GM12878 (cell line): ENCODE results near the gene CTNNA2. TPM values are rescaled to one million over a fixed set of nuclear protein-coding genes. Genes with fewer than 3 reads are reported as not detected.

Source experiments
- ATAC-seq: fragments of 200-7000 bp; cut with Tn5 transposase; 3 replicates; pipeline ENCODE4 v1.9.1; 2020; ENCODE audit warnings: mild to moderate bottlenecking, moderate library complexity
- BruUV-seq: library from RNA; stranded (reverse); fragments of 400-500 nt; replicated peaks from 2 replicates; lab custom pipeline; 2021; lab: Mats Ljungman, UMichigan
- CTCF ChIA-PET: fragments of 300-600 bp; sonication (Branson Sonifier 250); formaldehyde crosslinking; extraction: SDS; loops from one replicate; lab custom pipeline; 2021; ENCODE audit warnings: inconsistent platforms; lab: Yijun Ruan, JAX
- POLR2A ChIA-PET: fragments of 350-600 bp; formaldehyde crosslinking; extraction: SDS; loops from one replicate; lab custom pipeline; 2021; ENCODE audit warnings: inconsistent platforms; lab: Charles Lee
- RAD21 ChIA-PET: fragments of 300-600 bp; sonication (Branson Sonifier 250); formaldehyde crosslinking; loops from one replicate; lab custom pipeline; 2023; ENCODE audit warnings: antibody characterized with exemption; ENCODE audit not compliant: unreplicated experiment; lab: Charles Lee
- SMC1A ChIA-PET: fragments of 300-600 bp; sonication (Branson Sonifier 250); formaldehyde crosslinking; loops from one replicate; lab custom pipeline; 2023; ENCODE audit not compliant: unreplicated experiment, uncharacterized antibody; lab: Charles Lee
- DNase-seq: peaks from one replicate; pipeline ENCODE4 v3.0.0-alpha.2; 2011; ENCODE audit warnings: low read depth, low spot score
- FAIRE-seq: peaks from 3 replicates; lab custom pipeline; 2011; peaks lifted over from hg19 to GRCh38; lab: Jason Lieb, UNC
- H2AFZ ChIP-seq: 2 replicates; pipeline ENCODE4 v1.6.0; 2011; ENCODE audit warnings: low read depth, low read length, control low read depth; ENCODE audit not compliant: control insufficient read depth
- H3K27ac ChIP-seq: 2 replicates; pipeline ENCODE4 v1.5.1; 2011; ENCODE audit warnings: control low read depth; ENCODE audit not compliant: control insufficient read depth, insufficient read depth
- H3K27me3 ChIP-seq, 2 experiments: replicated peaks in 1 of 2; 2 replicates each; pipeline versions ENCODE4 v1.6.0 to v1.6.1; 2011; ENCODE audit warnings: low read length in 1 of 2; ENCODE audit not compliant: control insufficient read depth in 2 of 2, insufficient read depth in 2 of 2
- H3K36me3 ChIP-seq, 2 experiments: 2 replicates each; pipeline ENCODE4 v1.5.1; 2011; ENCODE audit warnings: low read length in 1 of 2; ENCODE audit not compliant: control insufficient read depth in 2 of 2, insufficient read depth in 2 of 2
- H3K4me1 ChIP-seq: 2 replicates; pipeline ENCODE4 v1.6.1; 2011; ENCODE audit warnings: mild to moderate bottlenecking, low read length, moderate library complexity, mixed read lengths; ENCODE audit not compliant: control insufficient read depth, insufficient read depth
- H3K4me2 ChIP-seq: 2 replicates; pipeline ENCODE4 v1.6.0; 2011; ENCODE audit warnings: control low read depth; ENCODE audit not compliant: control insufficient read depth, insufficient read depth
- H3K4me3 ChIP-seq: fragments of 200-600 bp; sonication (generic); 2 replicates; pipeline ENCODE4 v1.5.1; 2016
- H3K79me2 ChIP-seq: 2 replicates; pipeline ENCODE4 v1.6.0; 2011; ENCODE audit warnings: low read length; ENCODE audit not compliant: control insufficient read depth, insufficient read depth
- H3K9ac ChIP-seq: 2 replicates; pipeline ENCODE4 v1.8.0; 2011; ENCODE audit warnings: low read length, control low read depth, mixed read lengths; ENCODE audit not compliant: control insufficient read depth, insufficient read depth
- H3K9me3 ChIP-seq: replicated peaks from 3 replicates; pipeline ENCODE4 v1.5.1; 2011; ENCODE audit warnings: mild to moderate bottlenecking, low read length; ENCODE audit not compliant: control insufficient read depth, insufficient read depth
- H4K20me1 ChIP-seq: 2 replicates; pipeline ENCODE4 v1.6.0; 2011; ENCODE audit not compliant: control insufficient read depth, insufficient read depth
- CUX1 ChIP-seq: IDR thresholded peaks from 2 replicates; pipeline ENCODE4 v1.6.1; 2012; ENCODE audit warnings: improper control_type of control experiment, low read depth, low read length; ENCODE audit not compliant: insufficient replicate concordance
- HDAC2 ChIP-seq: fragments of 200-600 bp; sonication (generic); IDR thresholded peaks from 2 replicates; pipeline ENCODE4 v1.6.1; 2017
- NFYB ChIP-seq: IDR thresholded peaks from 2 replicates; pipeline ENCODE4 v1.6.1; 2011; ENCODE audit warnings: low read depth, mild to moderate bottlenecking, low read length, improper control_type of control experiment, moderate library complexity; ENCODE audit not compliant: insufficient read depth
- PKNOX1 ChIP-seq: fragments of 450-650 bp; IDR thresholded peaks from 2 replicates; pipeline ENCODE4 v1.6.1; 2016; ENCODE audit warnings: mild to moderate bottlenecking
- PRDM15 ChIP-seq: fragments of 450-650 bp; formaldehyde crosslinking; IDR thresholded peaks from 2 replicates; pipeline ENCODE4 v1.4.0; 2020; ENCODE audit warnings: mild to moderate bottlenecking, moderate library complexity
- SMAD5 ChIP-seq: IDR thresholded peaks from 2 replicates; pipeline ENCODE4 v1.6.1; 2016; ENCODE audit warnings: antibody characterized with exemption, low read depth
- TARDBP ChIP-seq: IDR thresholded peaks from 2 replicates; pipeline ENCODE4 v1.6.1; 2016; ENCODE audit warnings: borderline replicate concordance
- USF1 ChIP-seq: IDR thresholded peaks from 2 replicates; pipeline ENCODE4 v1.6.1; 2011; ENCODE audit warnings: borderline replicate concordance, low read depth, mild to moderate bottlenecking, moderate library complexity, mixed read lengths, low read length; ENCODE audit not compliant: insufficient read depth; ENCODE audit errors: extremely low read length
- ZNF207 ChIP-seq: fragments of 450-650 bp; IDR thresholded peaks from 2 replicates; pipeline ENCODE4 v1.6.1; 2014; ENCODE audit warnings: antibody characterized with exemption, mild to moderate bottlenecking, borderline replicate concordance
- ZNF24 ChIP-seq: fragments of 450-650 bp; IDR thresholded peaks from 2 replicates; pipeline ENCODE4 v1.6.1; 2017; ENCODE audit warnings: antibody characterized with exemption, mild to moderate bottlenecking
- WGBS: methylation state at CpG from one replicate; pipeline ENCODE4 v1.1.6; 2016; ENCODE audit warnings: low lambda C conversion rate; ENCODE audit not compliant: insufficient replicate concordance, insufficient coverage; ENCODE audit errors: missing lambda C conversion rate; 5-methylcytosine and 5-hydroxymethylcytosine counted together
- in situ Hi-C: fragments of 300-500 bp; cut with MboI; formaldehyde crosslinking; loops from 9 replicates; pipeline ENCODE4 v1.14.3; 2018; ENCODE audit warnings: mixed read lengths
- intact Hi-C: fragments of 100-400 bp; cut with micrococcal nuclease; formaldehyde crosslinking; loops from one replicate; pipeline ENCODE4 v1.14.2; 2022; ENCODE audit not compliant: unreplicated experiment
- polyA plus RNA-seq, 11 experiments: library from polyadenylated mRNA; depleted of rRNA in 4 of 11; unstranded in 6 of 11; stranded (reverse) in 5 of 11; fragments of >200 nt; fragmentation: Nextera tagmentation in 4 of 11; fragmentation: Illumina TruSeq in 1 of 11; extraction: Ambion mirVana in 4 of 11; extraction: Trizol in 1 of 11; gene quantifications; 1 replicate in 1 of 11; 2 replicates in 10 of 11; pipeline versions ENCODE4 v1.2.1 to v1.2.3, GENCODE V29; 2011 to 2016; ENCODE audit warnings: inconsistent platforms in 2 of 11, missing spikeins in 2 of 11, low read depth in 1 of 11
- total RNA-seq, 4 experiments: library from RNA; depleted of rRNA in 3 of 4; stranded (reverse); fragments of >200 nt in 3 of 4; fragmentation: Illumina TruSeq in 1 of 4; extraction: Trizol in 1 of 4; gene quantifications; 2 replicates each; pipeline versions ENCODE4 v1.2.1 to v1.2.3, GENCODE V29; 2013 to 2021

The CTNNA2 gene
- total and polyA plus RNA-seq, 10 of the 15 experiments (the other 5 are each of a cell fraction or from before 2014, with no cell fraction given): 2.4 to 36.2 (median 6.6) TPM

- TF ChIP-seq USF1: no peak
- TF ChIP-seq, all 136 proteins: peak for 0
These were observed 655.2 kb downstream of the CTNNA2 start (continued) for GRCh38 chr2:80168037-80168436.

GRCh38 chr2:80168801-80169200, 656.0 kb downstream of the CTNNA2 start:
- ATAC-seq (no peak), DNase-seq (no peak), FAIRE-seq (no peak)
- in situ Hi-C loops (no loop called here), intact Hi-C loops (no loop called here)
- TF ChIP-seq SMAD5 (no peak), NFYB (no peak), CUX1 (no peak), HDAC2 (no peak), ZNF24 (no peak), ZNF207 (no peak), PRDM15 (CRISPR knock-in tag) (no peak), PKNOX1 (no peak), TARDBP (no peak)
- Histone ChIP-seq H3K4me2 (no peak overlapping the region), H3K4me3 (no peak overlapping the region), H2AFZ (no peak overlapping the region), H3K27ac (no peak overlapping the region), H3K4me1 (no peaks in the 10 kb centered on the region), H3K36me3 (no peaks in the 10 kb centered on the region), H3K27me3 (no peaks in the 10 kb centered on the region), H3K9ac (no peak overlapping the region), H3K79me2 (no peaks in the 10 kb centered on the region), H3K9me3 (no peaks in the 10 kb centered on the region), H4K20me1 (no peaks in the 10 kb centered on the region)
- BruUV-seq: no TSS peak
- 35% methylated on average over 7 of the region's 7 CpGs for WGBS
- ChIA-PET RAD21 (no interaction called here), SMC1A (no interaction called here), CTCF (no interaction called here), POLR2A (no interaction called here)
